K562 (cell line): ENCODE results near the gene SDC3. TPM values are rescaled to one million over a fixed set of nuclear protein-coding genes. Genes with fewer than 3 reads are reported as not detected.

ENCODE experiments used
- RBM25 ChIP-seq: fragments of 200-400 bp; formaldehyde crosslinking; IDR thresholded peaks from 2 replicates; pipeline ENCODE4 v1.6.1; 2018; ENCODE audit warnings: low read length, low read depth, moderate library complexity; ENCODE audit not compliant: severe bottlenecking
- STAG1 ChIP-seq: sonication (generic); formaldehyde crosslinking; IDR thresholded peaks from 2 replicates; pipeline ENCODE4 v1.5.0; 2020; ENCODE audit warnings: missing genetic modification reagents, borderline replicate concordance
- TFAM ChIP-seq: fragments of 250-450 bp; sonication (Bioruptor Pico); conservative IDR thresholded peaks from 2 replicates; pipeline ENCODE4 v1.5.0; 2021; ENCODE audit warnings: mild to moderate bottlenecking, moderate library complexity
- polyA plus RNA-seq, 8 experiments: library from polyadenylated mRNA; depleted of rRNA in 4 of 8; stranded (reverse) in 5 of 8; unstranded in 3 of 8; fragments of >200 nt; fragmentation: Nextera tagmentation in 2 of 8; fragmentation: Illumina TruSeq in 1 of 8; extraction: Ambion mirVana in 2 of 8; extraction: Trizol in 1 of 8; gene quantifications; 2 replicates each; pipeline versions ENCODE4 v1.2.1 to v1.2.3, GENCODE V29; 2011 to 2014; ENCODE audit warnings: inconsistent platforms in 1 of 8, missing spikeins in 1 of 8
- total RNA-seq, 7 experiments: library from RNA; depleted of rRNA in 6 of 7; stranded (reverse); fragments of >200 nt in 6 of 7; fragmentation: Illumina TruSeq in 2 of 7; extraction: Trizol in 2 of 7; gene quantifications; 2 replicates each; pipeline versions ENCODE4 v1.2.1 to v1.2.3, GENCODE V29; 2011 to 2021; ENCODE audit warnings: low replicate concordance in 1 of 7
- TF ChIP-seq, protein P1 (sequence below): fragments of 450-650 bp; IDR thresholded peaks from 2 replicates; pipeline ENCODE4 v1.6.1; 2017; ENCODE audit warnings: antibody characterized with exemption, mild to moderate bottlenecking
- TF ChIP-seq, protein P2 (sequence below), 2 experiments: IDR thresholded peaks; 2 replicates each; pipeline ENCODE4 v1.6.1; 2012; ENCODE audit warnings: improper control_type of control experiment in 2 of 2, low read depth in 2 of 2, low read length in 2 of 2, borderline replicate concordance in 1 of 2
- TF ChIP-seq, protein P3 (sequence below): fragments of 450-650 bp; IDR thresholded peaks from 2 replicates; pipeline ENCODE4 v1.6.1; 2016; ENCODE audit warnings: borderline replicate concordance
- TF ChIP-seq, protein P4 (sequence below): sonication (generic); formaldehyde crosslinking; IDR thresholded peaks from 2 replicates; pipeline ENCODE4 v1.8.0; 2022; ENCODE audit warnings: mild to moderate bottlenecking, missing genetic modification reagents, borderline replicate concordance
- TF ChIP-seq, protein P5 (sequence below): fragments of 250-450 bp; sonication (Bioruptor Pico); IDR thresholded peaks from 2 replicates; pipeline ENCODE4 v1.4.0; 2020
- TF ChIP-seq, protein P6 (sequence below): sonication (generic); formaldehyde crosslinking; IDR thresholded peaks from 2 replicates; pipeline ENCODE4 v1.5.0; 2020; ENCODE audit warnings: missing genetic modification reagents
- TF ChIP-seq, protein P7 (sequence below), 2 experiments: fragments of 450-650 bp in 1 of 2; sonication (generic) in 1 of 2; formaldehyde crosslinking in 1 of 2; IDR thresholded peaks in 1 of 2; conservative IDR thresholded peaks in 1 of 2; 2 replicates each; pipeline versions ENCODE4 v1.6.1 to v1.8.1; 2016 to 2023; ENCODE audit warnings: mild to moderate bottlenecking in 2 of 2, moderate library complexity in 2 of 2, inconsistent platforms in 1 of 2, missing genetic modification reagents in 1 of 2

The SDC3 gene
- total and polyA plus RNA-seq, 9 of the 15 experiments (the other 6 are each of a cell fraction or from before 2014, with no cell fraction given), result 0.38 to 44.1 (median 12.1) TPM

DNA sequence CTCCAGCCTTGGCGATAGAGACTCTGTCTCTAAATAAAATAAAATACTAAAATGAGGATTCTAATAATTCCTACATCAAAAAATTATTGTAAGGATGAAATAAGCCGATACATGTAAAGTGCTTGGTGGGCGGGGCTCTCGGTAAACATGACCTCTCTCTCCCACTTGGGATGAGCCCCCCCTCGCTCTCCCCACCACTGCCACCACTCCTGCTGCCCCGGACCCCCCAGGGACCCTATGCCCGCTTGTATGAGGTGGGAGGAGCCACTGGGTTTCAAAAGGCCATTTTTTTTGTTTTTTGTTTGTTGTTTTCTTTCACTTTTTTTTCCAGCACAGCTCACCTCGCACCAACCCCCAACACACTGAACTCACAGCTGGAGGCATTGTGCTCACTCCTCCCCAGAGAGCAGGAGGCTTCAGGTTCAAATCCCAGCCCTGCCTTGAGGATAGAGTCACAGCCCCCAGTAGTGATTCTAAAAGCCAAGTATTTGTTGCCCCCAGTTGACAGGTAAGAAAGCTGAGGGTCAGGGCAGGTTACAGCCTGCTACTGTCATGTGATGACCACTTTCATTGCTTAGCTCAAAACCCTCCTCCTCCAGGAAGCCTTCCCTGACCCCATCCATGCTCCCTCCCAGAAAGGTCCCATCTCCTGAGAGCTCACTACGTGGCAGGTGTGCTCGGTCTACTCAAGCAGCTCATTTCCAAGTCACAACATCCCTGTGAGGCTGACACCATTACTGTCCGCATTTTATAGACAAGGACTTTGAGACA, 4.2 kb downstream of the SDC3 start (continued):
- TF ChIP-seq, protein P1, sequence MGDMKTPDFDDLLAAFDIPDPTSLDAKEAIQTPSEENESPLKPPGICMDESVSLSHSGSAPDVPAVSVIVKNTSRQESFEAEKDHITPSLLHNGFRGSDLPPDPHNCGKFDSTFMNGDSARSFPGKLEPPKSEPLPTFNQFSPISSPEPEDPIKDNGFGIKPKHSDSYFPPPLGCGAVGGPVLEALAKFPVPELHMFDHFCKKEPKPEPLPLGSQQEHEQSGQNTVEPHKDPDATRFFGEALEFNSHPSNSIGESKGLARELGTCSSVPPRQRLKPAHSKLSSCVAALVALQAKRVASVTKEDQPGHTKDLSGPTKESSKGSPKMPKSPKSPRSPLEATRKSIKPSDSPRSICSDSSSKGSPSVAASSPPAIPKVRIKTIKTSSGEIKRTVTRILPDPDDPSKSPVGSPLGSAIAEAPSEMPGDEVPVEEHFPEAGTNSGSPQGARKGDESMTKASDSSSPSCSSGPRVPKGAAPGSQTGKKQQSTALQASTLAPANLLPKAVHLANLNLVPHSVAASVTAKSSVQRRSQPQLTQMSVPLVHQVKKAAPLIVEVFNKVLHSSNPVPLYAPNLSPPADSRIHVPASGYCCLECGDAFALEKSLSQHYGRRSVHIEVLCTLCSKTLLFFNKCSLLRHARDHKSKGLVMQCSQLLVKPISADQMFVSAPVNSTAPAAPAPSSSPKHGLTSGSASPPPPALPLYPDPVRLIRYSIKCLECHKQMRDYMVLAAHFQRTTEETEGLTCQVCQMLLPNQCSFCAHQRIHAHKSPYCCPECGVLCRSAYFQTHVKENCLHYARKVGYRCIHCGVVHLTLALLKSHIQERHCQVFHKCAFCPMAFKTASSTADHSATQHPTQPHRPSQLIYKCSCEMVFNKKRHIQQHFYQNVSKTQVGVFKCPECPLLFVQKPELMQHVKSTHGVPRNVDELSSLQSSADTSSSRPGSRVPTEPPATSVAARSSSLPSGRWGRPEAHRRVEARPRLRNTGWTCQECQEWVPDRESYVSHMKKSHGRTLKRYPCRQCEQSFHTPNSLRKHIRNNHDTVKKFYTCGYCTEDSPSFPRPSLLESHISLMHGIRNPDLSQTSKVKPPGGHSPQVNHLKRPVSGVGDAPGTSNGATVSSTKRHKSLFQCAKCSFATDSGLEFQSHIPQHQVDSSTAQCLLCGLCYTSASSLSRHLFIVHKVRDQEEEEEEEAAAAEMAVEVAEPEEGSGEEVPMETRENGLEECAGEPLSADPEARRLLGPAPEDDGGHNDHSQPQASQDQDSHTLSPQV, result no peak
- TF ChIP-seq STAG1 (CRISPR knock-in tag), result no peak
- TF ChIP-seq TFAM (CRISPR knock-in tag), result no peak
- TF ChIP-seq, protein P2, sequence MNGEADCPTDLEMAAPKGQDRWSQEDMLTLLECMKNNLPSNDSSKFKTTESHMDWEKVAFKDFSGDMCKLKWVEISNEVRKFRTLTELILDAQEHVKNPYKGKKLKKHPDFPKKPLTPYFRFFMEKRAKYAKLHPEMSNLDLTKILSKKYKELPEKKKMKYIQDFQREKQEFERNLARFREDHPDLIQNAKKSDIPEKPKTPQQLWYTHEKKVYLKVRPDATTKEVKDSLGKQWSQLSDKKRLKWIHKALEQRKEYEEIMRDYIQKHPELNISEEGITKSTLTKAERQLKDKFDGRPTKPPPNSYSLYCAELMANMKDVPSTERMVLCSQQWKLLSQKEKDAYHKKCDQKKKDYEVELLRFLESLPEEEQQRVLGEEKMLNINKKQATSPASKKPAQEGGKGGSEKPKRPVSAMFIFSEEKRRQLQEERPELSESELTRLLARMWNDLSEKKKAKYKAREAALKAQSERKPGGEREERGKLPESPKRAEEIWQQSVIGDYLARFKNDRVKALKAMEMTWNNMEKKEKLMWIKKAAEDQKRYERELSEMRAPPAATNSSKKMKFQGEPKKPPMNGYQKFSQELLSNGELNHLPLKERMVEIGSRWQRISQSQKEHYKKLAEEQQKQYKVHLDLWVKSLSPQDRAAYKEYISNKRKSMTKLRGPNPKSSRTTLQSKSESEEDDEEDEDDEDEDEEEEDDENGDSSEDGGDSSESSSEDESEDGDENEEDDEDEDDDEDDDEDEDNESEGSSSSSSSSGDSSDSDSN (IDR thresholded peaks at IDR 0.05; ENCODE audit: borderline replicate concordance in 1 of 2, low read depth in 2 of 2, low read length in 2 of 2), result no peak
- TF ChIP-seq, protein P3, sequence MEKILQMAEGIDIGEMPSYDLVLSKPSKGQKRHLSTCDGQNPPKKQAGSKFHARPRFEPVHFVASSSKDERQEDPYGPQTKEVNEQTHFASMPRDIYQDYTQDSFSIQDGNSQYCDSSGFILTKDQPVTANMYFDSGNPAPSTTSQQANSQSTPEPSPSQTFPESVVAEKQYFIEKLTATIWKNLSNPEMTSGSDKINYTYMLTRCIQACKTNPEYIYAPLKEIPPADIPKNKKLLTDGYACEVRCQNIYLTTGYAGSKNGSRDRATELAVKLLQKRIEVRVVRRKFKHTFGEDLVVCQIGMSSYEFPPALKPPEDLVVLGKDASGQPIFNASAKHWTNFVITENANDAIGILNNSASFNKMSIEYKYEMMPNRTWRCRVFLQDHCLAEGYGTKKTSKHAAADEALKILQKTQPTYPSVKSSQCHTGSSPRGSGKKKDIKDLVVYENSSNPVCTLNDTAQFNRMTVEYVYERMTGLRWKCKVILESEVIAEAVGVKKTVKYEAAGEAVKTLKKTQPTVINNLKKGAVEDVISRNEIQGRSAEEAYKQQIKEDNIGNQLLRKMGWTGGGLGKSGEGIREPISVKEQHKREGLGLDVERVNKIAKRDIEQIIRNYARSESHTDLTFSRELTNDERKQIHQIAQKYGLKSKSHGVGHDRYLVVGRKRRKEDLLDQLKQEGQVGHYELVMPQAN, result no peak
- TF ChIP-seq, protein P4, sequence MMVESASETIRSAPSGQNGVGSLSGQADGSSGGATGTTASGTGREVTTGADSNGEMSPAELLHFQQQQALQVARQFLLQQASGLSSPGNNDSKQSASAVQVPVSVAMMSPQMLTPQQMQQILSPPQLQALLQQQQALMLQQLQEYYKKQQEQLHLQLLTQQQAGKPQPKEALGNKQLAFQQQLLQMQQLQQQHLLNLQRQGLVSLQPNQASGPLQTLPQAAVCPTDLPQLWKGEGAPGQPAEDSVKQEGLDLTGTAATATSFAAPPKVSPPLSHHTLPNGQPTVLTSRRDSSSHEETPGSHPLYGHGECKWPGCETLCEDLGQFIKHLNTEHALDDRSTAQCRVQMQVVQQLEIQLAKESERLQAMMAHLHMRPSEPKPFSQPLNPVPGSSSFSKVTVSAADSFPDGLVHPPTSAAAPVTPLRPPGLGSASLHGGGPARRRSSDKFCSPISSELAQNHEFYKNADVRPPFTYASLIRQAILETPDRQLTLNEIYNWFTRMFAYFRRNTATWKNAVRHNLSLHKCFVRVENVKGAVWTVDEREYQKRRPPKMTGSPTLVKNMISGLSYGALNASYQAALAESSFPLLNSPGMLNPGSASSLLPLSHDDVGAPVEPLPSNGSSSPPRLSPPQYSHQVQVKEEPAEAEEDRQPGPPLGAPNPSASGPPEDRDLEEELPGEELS (CRISPR knock-in tag), result no peak
- peak; percentile 18 for TF ChIP-seq RBM25
- TF ChIP-seq, protein P5, sequence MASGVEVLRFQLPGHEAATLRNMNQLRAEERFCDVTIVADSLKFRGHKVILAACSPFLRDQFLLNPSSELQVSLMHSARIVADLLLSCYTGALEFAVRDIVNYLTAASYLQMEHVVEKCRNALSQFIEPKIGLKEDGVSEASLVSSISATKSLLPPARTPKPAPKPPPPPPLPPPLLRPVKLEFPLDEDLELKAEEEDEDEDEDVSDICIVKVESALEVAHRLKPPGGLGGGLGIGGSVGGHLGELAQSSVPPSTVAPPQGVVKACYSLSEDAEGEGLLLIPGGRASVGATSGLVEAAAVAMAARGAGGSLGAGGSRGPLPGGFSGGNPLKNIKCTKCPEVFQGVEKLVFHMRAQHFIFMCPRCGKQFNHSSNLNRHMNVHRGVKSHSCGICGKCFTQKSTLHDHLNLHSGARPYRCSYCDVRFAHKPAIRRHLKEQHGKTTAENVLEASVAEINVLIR, result no peak
- TF ChIP-seq, protein P6, sequence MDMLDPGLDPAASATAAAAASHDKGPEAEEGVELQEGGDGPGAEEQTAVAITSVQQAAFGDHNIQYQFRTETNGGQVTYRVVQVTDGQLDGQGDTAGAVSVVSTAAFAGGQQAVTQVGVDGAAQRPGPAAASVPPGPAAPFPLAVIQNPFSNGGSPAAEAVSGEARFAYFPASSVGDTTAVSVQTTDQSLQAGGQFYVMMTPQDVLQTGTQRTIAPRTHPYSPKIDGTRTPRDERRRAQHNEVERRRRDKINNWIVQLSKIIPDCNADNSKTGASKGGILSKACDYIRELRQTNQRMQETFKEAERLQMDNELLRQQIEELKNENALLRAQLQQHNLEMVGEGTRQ, result 0 out of 2 replicates have a peak, but pooled peaks have one; percentile 3
- TF ChIP-seq, protein P7, sequence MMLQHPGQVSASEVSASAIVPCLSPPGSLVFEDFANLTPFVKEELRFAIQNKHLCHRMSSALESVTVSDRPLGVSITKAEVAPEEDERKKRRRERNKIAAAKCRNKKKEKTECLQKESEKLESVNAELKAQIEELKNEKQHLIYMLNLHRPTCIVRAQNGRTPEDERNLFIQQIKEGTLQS (IDR thresholded peaks at IDR 0.05), result no peak
- TF ChIP-seq, protein P7 (CRISPR knock-in tag; conservative IDR thresholded peaks at IDR 0.05), result no peak
